GM19193 (cell line): ENCODE data around the gene VEGFA.

Experiments
- POLR2A ChIP-seq: IDR thresholded peaks from 4 replicates; pipeline ENCODE4 v1.6.1; 2011; ENCODE audit not compliant: insufficient read depth, insufficient read length; ENCODE audit errors: extremely low read depth

VEGFA gene

GRCh38 chr6:43804550-43805223 lies 34.7 kb downstream of the VEGFA start:
- TF ChIP-seq POLR2A, result no peak

- no peak for TF ChIP-seq POLR2A
These were observed 35.7 kb downstream of the VEGFA start for GRCh38 chr6:43805699-43806042.

- no peak for TF ChIP-seq POLR2A
These were observed 36.2 kb downstream of the VEGFA start for GRCh38 chr6:43806043-43806757.

DNA sequence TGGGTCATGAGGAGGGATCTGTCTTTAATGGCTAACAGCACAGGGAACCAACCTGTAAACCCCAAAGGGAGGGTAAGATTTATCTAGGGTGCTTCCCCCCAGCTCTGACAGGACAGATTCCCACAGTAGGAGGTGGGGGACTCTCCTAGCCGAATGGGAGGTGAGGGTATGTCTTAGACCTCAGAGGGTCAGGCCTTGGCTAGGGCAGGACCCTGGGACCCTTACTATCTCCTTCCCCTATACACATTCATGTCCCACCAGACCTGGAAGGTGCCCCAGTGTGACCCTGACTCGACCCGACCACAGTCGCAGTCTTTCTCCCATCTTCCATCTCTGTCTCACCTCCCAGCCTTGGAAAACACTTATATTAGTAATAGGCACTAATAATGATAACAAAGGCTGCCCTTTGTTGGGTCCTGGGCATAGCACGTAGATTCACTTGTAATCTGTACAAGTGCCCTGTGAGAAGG lies 36.8 kb downstream of the VEGFA start:
- TF ChIP-seq POLR2A, result no peak

DNA sequence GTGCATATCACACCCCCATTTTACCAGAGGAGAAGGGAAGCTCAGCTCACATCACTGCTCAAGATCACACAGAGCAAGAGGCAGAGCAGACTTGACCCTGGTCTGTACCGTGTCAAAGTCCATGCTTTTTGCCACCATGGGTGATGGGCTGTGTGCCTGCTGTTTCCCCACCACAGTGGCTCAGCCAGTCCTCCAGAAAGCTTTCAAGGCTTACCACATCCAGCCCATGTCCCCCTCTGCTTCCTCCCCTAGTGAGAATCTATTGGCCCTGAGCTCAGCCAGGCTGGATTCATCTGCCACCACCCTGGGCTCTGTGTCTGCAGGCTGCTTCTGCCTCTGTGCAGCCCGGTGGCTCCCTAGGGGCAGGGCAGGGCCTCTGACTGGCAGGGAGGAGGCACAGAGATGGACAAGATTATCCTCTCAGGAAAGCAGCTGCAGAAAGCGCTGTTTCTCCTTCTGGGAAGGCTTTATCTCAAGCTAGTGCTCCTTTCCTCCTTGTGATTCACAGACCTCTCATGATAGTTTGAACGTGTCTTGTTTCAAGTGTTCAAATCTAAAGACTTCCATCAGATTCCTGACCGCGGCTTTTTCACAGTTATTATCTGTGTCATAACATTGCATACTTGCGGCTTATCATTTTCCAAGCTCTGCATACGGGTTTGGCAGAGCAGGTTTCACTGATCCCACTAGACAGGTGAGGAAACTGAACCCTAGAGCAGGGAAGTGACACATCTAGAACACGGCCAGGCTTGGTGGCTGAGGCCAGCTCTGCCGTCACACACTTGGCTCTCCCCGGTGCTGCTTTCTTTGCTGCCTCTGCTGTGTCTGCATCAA lies 37.4 kb downstream of the VEGFA start:
- TF ChIP-seq POLR2A, result no peak

DNA sequence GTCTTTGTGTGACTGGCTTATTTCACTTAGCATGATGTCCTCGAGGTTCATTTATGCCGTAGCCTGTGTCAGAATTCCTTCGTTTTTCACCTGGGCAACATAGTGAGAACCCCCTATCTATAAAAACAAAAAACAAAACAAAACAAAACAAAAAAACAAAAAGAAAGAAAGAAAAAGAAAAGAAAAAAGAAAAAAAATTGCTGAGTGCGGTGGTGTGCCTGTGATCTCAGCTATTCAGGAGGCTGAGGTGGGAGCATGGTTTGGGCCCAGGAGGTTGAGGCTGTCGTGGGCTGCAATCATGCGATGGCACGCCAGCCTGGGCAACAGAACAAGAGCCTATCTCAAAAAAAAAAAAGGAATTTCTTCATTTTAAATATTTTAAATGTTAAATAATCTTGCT lies 38.4 kb downstream of the VEGFA start:
- TF ChIP-seq POLR2A, result no peak

DNA sequence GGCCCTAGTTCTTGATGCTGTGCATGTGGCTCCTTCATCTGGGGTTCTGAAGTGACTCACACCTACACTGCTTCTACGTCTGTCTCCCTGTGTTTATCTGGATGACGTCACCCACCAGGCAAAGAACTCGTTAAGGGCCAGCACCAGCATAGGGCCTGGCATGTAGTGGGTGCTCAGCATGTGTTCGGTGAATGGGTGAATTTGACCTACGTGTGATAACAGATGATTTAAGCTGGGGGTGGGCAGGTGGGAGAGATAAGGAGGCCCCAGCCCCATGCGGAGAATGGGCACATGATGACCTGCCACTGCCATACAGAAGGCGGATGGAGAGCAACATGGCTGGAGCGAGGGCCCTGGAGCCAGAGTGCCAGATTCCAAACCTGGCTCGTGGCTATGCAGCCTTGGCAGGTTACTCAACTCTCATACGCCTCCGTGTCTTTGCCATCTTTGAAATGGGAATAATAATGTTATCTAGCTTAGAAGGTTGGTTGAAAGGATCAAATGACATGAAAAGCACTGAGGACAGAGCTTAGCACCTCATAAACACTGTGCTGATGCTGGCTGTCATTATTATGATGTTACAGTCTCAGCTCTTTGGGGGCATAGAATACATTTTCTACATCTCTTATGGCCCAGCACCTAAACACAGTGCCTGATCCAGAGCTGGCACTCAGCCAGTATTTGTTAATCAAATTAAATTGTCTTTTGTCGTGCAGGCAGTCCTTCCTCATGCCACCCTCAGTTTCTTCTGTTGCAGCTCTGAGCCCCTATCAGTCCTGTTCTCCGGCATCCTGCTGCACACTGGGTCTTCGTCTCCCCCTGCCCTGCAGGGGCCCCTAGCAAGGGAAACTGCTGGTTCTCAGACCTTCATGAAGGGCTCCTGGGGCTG lies 39.6 kb downstream of the VEGFA start:
- TF ChIP-seq POLR2A, result no peak

GRCh38 chr6:43810965-43811732 lies 41.1 kb downstream of the VEGFA start:
- no peak for TF ChIP-seq POLR2A

GRCh38 chr6:43811733-43812099 lies 41.7 kb downstream of the VEGFA start:
- TF ChIP-seq POLR2A, result no peak

DNA sequence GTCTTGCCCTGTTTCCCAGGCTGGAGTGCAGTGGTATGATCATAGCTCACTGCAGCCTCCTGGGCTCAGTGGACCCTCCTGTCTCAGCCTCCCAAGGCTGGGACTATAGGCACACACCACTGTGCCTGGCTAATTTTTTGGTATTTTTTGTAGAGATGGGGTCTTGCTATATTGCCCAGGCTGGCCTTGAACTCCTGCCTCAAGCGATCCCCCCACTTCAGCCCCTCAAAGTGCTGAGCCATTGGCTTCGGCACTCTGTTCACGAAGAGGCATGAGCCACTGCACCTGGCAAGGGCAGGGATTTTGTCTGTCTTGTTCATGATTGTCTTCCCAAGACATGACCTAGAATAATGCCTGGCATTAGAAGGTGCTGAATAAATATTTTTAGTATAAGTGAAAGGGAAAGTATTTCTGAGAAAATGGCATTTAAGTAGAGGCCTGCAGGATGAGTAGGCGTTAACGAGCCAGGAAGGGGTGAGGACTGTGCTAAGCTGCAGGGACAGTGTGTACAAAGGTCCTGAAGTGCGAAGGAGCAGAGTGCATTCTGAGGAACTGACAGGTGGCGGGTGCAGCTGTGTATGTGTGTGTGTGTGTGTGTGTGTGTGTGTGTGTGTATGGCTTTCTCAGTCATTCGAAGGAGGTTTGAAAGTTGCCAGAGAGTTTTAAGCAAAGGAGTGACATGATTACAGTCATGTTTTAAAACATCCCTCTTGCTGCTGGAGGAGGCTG lies 43.0 kb downstream of the VEGFA start:
- TF ChIP-seq POLR2A, result no peak

DNA sequence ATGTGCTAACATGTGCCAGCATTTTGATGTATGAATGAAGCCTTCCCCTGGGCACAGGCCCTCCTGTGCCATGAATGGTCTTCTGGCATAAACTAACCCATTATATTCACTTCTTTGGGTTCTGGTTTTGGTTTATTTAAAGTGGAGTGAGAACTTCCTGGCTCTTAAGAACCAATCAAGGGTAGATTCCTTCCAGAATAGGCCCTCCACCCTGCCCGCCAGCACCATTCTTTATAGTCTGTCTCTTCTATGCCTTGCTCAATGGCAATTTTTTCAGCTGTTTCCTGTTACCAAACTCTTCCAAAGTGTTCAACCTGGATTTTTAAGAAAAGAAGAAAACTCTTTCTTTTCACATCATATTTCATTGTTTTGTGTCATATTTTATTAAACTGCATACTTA lies 44.1 kb downstream of the VEGFA start:
- no peak for TF ChIP-seq POLR2A

DNA sequence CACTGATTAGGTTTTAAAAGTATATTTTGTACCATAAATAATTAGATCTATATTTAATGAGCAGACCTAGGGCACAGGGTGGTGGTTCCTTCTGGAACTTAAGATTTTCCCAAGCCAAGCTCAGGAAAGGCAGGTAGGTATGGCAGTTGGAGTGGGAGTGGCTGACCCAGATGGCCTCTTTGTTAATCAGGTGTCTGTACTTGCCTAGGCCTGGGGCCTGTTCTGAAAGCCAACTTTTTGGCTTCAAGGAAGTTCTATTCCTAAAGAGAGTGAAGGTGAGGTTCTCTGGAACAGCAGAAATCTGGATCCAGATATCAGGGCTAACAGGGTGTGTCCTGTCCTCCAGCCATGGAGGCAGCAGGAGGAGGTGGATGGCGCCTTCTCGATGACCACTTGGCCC lies 44.9 kb downstream of the VEGFA start:
- no peak for TF ChIP-seq POLR2A

- no peak for TF ChIP-seq POLR2A
These were observed 47.2 kb downstream of the VEGFA start for GRCh38 chr6:43817192-43817591.
